ENCODE measurements around the gene MPP3. TPM values are rescaled to one million over a fixed set of nuclear protein-coding genes. Genes with fewer than 3 reads are reported as not detected.
A peak's percentile ranks its signal among the peaks of the same experiment; 100 is the strongest.

Gene MPP3
- total and polyA plus RNA-seq, 2 donors (not counting 1 experiment from before 2014, with no cell fraction given) = 0.16 TPM; not detected in 1

GRCh38 chr17:43868226-43868994 lies 35.5 kb upstream of the MPP3 start:
- 84% methylated on average over 9 of the region's 10 CpGs for WGBS (ENCODE audit: insufficient coverage)
- no peak for TF ChIP-seq EZH2 (IDR thresholded peaks at IDR 0.05; ENCODE audit: borderline replicate concordance, insufficient read depth, low read depth, low read length, poor library complexity, severe bottlenecking)
- TF ChIP-seq, protein P1, sequence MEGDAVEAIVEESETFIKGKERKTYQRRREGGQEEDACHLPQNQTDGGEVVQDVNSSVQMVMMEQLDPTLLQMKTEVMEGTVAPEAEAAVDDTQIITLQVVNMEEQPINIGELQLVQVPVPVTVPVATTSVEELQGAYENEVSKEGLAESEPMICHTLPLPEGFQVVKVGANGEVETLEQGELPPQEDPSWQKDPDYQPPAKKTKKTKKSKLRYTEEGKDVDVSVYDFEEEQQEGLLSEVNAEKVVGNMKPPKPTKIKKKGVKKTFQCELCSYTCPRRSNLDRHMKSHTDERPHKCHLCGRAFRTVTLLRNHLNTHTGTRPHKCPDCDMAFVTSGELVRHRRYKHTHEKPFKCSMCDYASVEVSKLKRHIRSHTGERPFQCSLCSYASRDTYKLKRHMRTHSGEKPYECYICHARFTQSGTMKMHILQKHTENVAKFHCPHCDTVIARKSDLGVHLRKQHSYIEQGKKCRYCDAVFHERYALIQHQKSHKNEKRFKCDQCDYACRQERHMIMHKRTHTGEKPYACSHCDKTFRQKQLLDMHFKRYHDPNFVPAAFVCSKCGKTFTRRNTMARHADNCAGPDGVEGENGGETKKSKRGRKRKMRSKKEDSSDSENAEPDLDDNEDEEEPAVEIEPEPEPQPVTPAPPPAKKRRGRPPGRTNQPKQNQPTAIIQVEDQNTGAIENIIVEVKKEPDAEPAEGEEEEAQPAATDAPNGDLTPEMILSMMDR (IDR thresholded peaks at IDR 0.05) = no peak

More at GRCh38 chr17:43868226-43868994, 35.5 kb upstream of the MPP3 start:
- Mint-ChIP-seq H3K4me3 (no peak overlapping the region), H3K4me1 (no peaks in the 10 kb centered on the region), H3K27ac (peak overlapping the region; percentile 37), H3K9me3 (ENCODE audit: insufficient read depth) (peaks cover 2% of the 10 kb centered on the region), H3K27me3 (peaks cover 51% of the 10 kb centered on the region)
- Histone ChIP-seq H3K27me3 (replicated peaks in 1 of 4; ENCODE audit: control extremely low read depth in 1 of 4, control insufficient read depth in 3 of 4, insufficient read depth in 4 of 4, low read length in 3 of 4) (peaks cover 0 to 14% (median 4%) of the 10 kb centered on the region in 4 experiments), H3K4me3 (ENCODE audit: control extremely low read depth in 1 of 5, extremely low read depth in 1 of 5, insufficient read depth in 1 of 5, low read depth in 2 of 5, low read length in 4 of 5) (no peak overlapping the region), H3K36me3 (replicated peaks in 1 of 2; ENCODE audit: control extremely low read depth in 1 of 2, control insufficient read depth in 1 of 2, extremely low read depth in 1 of 2, insufficient read depth in 2 of 2, low read length in 1 of 2) (no peaks in the 10 kb centered on the region), H4K20me1 (ENCODE audit: control insufficient read depth, insufficient read depth, low read length, poor library complexity, severe bottlenecking) (no peaks in the 10 kb centered on the region), H3K27ac (ENCODE audit: low read length in 2 of 2) (no peak overlapping the region), H3K9ac (ENCODE audit: low read length) (no peak overlapping the region), H3K4me2 (replicated peaks; ENCODE audit: low read depth, low read length, poor library complexity, severe bottlenecking) (no peak overlapping the region), H3K79me2 (ENCODE audit: control insufficient read depth, insufficient read depth, low read length) (no peaks in the 10 kb centered on the region), H3K4me1 (ENCODE audit: control insufficient read depth in 2 of 2, insufficient read depth in 2 of 2, low read length in 2 of 2) (no peaks in the 10 kb centered on the region), H3K9me3 (ENCODE audit: control extremely low read depth in 1 of 3, control insufficient read depth in 2 of 3, insufficient read depth in 1 of 3, low read length in 2 of 3) (peaks cover 0 to 7% (median 0%) of the 10 kb centered on the region in 3 donors), H2AFZ (ENCODE audit: insufficient read depth, low read depth, low read length, poor library complexity, severe bottlenecking) (no peak overlapping the region)
- POLR2A ChIA-PET = no interaction called here
- DNase-seq (no peak), ATAC-seq (ENCODE audit: low read depth) (no peak)
- CTCF ChIA-PET = interaction anchor here (1.8 kb wide), 1 partner anchor 9 kb away, joined by 11 read pairs; no protein-coding TSS in a partner anchor
- intact Hi-C loops (cut with micrococcal nuclease) = no loop called here
